K562 (cell line): ENCODE measurements around the gene GPR85. TPM values are rescaled to one million over a fixed set of nuclear protein-coding genes. Genes with fewer than 3 reads are reported as not detected.

Experiments used
- C11orf30 ChIP-seq: fragments of 450-650 bp; IDR thresholded peaks from 2 replicates; pipeline ENCODE4 v1.6.1; 2016; ENCODE audit warnings: low read depth, mild to moderate bottlenecking
- FUS ChIP-seq: fragments of 200-400 bp; formaldehyde crosslinking; optimal IDR thresholded peaks from 2 replicates; pipeline ENCODE3; 2017; ENCODE audit warnings: low read depth, low read length
- KAT7 ChIP-seq: sonication (generic); formaldehyde crosslinking; IDR thresholded peaks from 2 replicates; pipeline ENCODE4 v1.8.0; 2022; ENCODE audit warnings: missing genetic modification reagents, mild to moderate bottlenecking, borderline replicate concordance
- MAFG ChIP-seq: fragments of 450-650 bp; conservative IDR thresholded peaks from 2 replicates; pipeline ENCODE4 v1.6.1; 2016; ENCODE audit warnings: missing genetic modification characterization, missing compliant biosample characterization
- POLR2AphosphoS5 ChIP-seq: IDR thresholded peaks from 2 replicates; pipeline ENCODE4 v1.6.1; 2011; ENCODE audit warnings: mild to moderate bottlenecking, low read depth, low read length, moderate library complexity; ENCODE audit not compliant: control insufficient read depth, insufficient read depth
- POLR2B ChIP-seq: fragments of 450-650 bp; IDR thresholded peaks from 2 replicates; pipeline ENCODE4 v1.6.1; 2018; ENCODE audit warnings: low read depth; ENCODE audit not compliant: partially characterized antibody
- POLR2H ChIP-seq: IDR thresholded peaks from 2 replicates; pipeline ENCODE4 v1.6.1; 2016; ENCODE audit warnings: missing genetic modification characterization, low read depth, mild to moderate bottlenecking, control low read depth, missing compliant biosample characterization, moderate library complexity
- POLR3A ChIP-seq: IDR thresholded peaks from 2 replicates; pipeline ENCODE4 v1.6.1; 2011; ENCODE audit warnings: borderline replicate concordance, mild to moderate bottlenecking, moderate library complexity; ENCODE audit not compliant: insufficient read length, insufficient read depth; ENCODE audit errors: extremely low read depth
- RBBP5 ChIP-seq: fragments of 200-600 bp; sonication (generic); IDR thresholded peaks from 2 replicates; pipeline ENCODE4 v1.6.1; 2012; ENCODE audit warnings: borderline replicate concordance, mild to moderate bottlenecking, low read length, control low read depth, inconsistent platforms; ENCODE audit not compliant: insufficient read depth, poor library complexity, severe bottlenecking
- REST ChIP-seq, 2 experiments: fragments of 450-650 bp; formaldehyde crosslinking in 1 of 2; IDR thresholded peaks; 2 replicates each; pipeline versions ENCODE4 v1.4.0 to v1.6.1; 2014 to 2020; ENCODE audit warnings: mild to moderate bottlenecking in 2 of 2, borderline replicate concordance in 1 of 2, low read depth in 1 of 2
- RFX1 ChIP-seq: fragments of 450-650 bp; IDR thresholded peaks from 2 replicates; pipeline ENCODE4 v1.6.1; 2016; ENCODE audit warnings: mild to moderate bottlenecking, moderate library complexity
- TBL1XR1 ChIP-seq, 2 experiments: IDR thresholded peaks; 2 replicates each; pipeline ENCODE4 v1.6.1; 2012; ENCODE audit warnings: improper control_type of control experiment in 2 of 2, low read length in 2 of 2, mild to moderate bottlenecking in 1 of 2
- TCF7L2 ChIP-seq: fragments of 150-350 bp; IDR thresholded peaks from 2 replicates; pipeline ENCODE4 v1.6.1; 2016; ENCODE audit warnings: low read depth, mild to moderate bottlenecking, low read length, moderate library complexity
- ZKSCAN1 ChIP-seq: fragments of 150-350 bp; IDR thresholded peaks from 2 replicates; pipeline ENCODE4 v1.6.1; 2016; ENCODE audit warnings: low read depth, low read length
- ZNF316 ChIP-seq: fragments of 450-650 bp; IDR thresholded peaks from 2 replicates; pipeline ENCODE4 v1.6.1; 2016
- polyA plus RNA-seq, 8 experiments: library from polyadenylated mRNA; depleted of rRNA in 4 of 8; stranded (reverse) in 5 of 8; unstranded in 3 of 8; fragments of >200 nt; fragmentation: Nextera tagmentation in 2 of 8; fragmentation: Illumina TruSeq in 1 of 8; extraction: Ambion mirVana in 2 of 8; extraction: Trizol in 1 of 8; gene quantifications; 2 replicates each; pipeline versions ENCODE4 v1.2.1 to v1.2.3, GENCODE V29; 2011 to 2014; ENCODE audit warnings: inconsistent platforms in 1 of 8, missing spikeins in 1 of 8
- total RNA-seq, 7 experiments: library from RNA; depleted of rRNA in 6 of 7; stranded (reverse); fragments of >200 nt in 6 of 7; fragmentation: Illumina TruSeq in 2 of 7; extraction: Trizol in 2 of 7; gene quantifications; 2 replicates each; pipeline versions ENCODE4 v1.2.1 to v1.2.3, GENCODE V29; 2011 to 2021; ENCODE audit warnings: low replicate concordance in 1 of 7
- TF ChIP-seq, protein P1 (sequence below): fragments of 250-450 bp; sonication (Bioruptor Pico); IDR thresholded peaks from 2 replicates; pipeline ENCODE4 v1.6.1; 2021; ENCODE audit warnings: mild to moderate bottlenecking
- TF ChIP-seq, protein P2 (sequence below): sonication (generic); formaldehyde crosslinking; IDR thresholded peaks from 2 replicates; pipeline ENCODE4 v1.8.0; 2022; ENCODE audit warnings: missing genetic modification reagents, mild to moderate bottlenecking, moderate library complexity, borderline replicate concordance

GPR85 gene
- total and polyA plus RNA-seq, 9 of the 15 experiments (the other 6 are each of a cell fraction or from before 2014, with no cell fraction given), result 2.9 to 18.2 (median 4.0) TPM

- TF ChIP-seq RFX1, result no peak; the same call in none of the 2 replicates
- no peak for TF ChIP-seq TBL1XR1 (IDR thresholded peaks at IDR 0.05; ENCODE audit: low read length in 2 of 2)
- TF ChIP-seq POLR2B, result no peak
- no peak for TF ChIP-seq ZKSCAN1
- 0 out of 2 replicates have a peak, but pooled peaks have one; percentile 3 for TF ChIP-seq REST (IDR thresholded peaks at IDR 0.05; ENCODE audit: borderline replicate concordance)
- TF ChIP-seq REST (CRISPR knock-in tag; IDR thresholded peaks at IDR 0.05; ENCODE audit: low read depth), result no peak
- no peak for TF ChIP-seq ZNF316
- no peak for TF ChIP-seq POLR3A
- no peak for TF ChIP-seq TCF7L2
- TF ChIP-seq POLR2AphosphoS5, result no peak
- no peak for TF ChIP-seq MAFG
- TF ChIP-seq FUS, result no peak
- no peak for TF ChIP-seq C11orf30
- TF ChIP-seq, protein P1, sequence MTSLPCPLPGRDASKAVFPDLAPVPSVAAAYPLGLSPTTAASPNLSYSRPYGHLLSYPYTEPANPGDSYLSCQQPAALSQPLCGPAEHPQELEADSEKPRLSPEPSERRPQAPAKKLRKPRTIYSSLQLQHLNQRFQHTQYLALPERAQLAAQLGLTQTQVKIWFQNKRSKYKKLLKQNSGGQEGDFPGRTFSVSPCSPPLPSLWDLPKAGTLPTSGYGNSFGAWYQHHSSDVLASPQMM (CRISPR knock-in tag), result no peak
- no peak for TF ChIP-seq RBBP5
- TF ChIP-seq POLR2H (tag), result peak; percentile 65
- TF ChIP-seq, protein P2, sequence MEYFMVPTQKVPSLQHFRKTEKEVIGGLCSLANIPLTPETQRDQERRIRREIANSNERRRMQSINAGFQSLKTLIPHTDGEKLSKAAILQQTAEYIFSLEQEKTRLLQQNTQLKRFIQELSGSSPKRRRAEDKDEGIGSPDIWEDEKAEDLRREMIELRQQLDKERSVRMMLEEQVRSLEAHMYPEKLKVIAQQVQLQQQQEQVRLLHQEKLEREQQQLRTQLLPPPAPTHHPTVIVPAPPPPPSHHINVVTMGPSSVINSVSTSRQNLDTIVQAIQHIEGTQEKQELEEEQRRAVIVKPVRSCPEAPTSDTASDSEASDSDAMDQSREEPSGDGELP (CRISPR knock-in tag), result no peak
- TF ChIP-seq KAT7 (CRISPR knock-in tag), result no peak
Measured at GRCh38 chr7:113087071-113087998, 708 bp upstream of the GPR85 start (continued).
